ENCODE measurements around the gene OS9. TPM values are rescaled to one million over a fixed set of nuclear protein-coding genes. Genes with fewer than 3 reads are reported as not detected.

The OS9 gene
- total RNA-seq, 4 donors from 2014 or later: 185 to 288 (median 224) TPM

DNA sequence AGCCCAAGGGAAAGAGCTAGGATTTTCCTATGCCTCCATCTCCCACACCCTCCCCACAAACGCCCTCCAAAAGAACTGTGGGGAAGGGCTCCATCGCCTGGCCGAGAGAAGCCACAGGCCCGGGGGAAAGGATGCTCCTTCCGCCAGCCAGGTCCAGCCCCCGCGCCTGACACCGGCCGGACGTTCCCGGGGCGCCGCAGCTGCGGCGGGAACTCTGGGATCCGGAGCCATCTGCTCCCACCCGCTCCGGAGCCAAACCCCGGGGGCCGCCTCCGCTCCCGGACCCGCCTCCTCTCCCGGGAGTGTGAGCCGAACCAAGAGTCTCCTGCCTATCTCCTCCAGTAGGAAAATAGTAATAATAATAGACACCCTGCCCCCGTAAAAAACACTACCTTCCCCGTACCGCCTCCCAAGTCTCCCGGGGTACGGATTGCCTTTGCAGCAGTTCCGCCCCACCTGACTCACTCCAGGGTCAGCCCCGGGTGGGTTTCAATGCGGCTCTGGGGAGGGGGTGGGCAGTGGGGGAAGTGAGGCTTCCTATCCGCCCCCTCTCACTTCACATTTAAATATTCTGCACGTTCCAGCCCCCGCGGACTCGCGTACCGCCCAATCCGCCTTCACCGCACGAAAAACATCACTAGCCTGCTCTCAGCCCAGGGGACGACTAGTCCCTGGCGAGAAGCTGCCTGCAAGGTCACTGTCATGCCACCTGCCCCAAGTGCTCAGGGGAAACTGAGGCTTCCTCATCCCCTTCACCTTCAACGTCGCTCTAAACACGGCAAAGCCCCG is 42.2 kb downstream of the OS9 start:
- no peaks in the 10 kb centered on the region for H3K36me3 ChIP-seq
- no peak overlapping the region for H3K27ac ChIP-seq
- DNase-seq (ENCODE audit: low spot score in 2 of 2): no peak
- peaks cover 0 to 47% (median 31%) of the 10 kb centered on the region in 4 donors for H3K4me1 ChIP-seq
- H3K27me3 ChIP-seq: peaks cover 7 to 85% of the 10 kb centered on the region in 2 donors
- H3K4me3 ChIP-seq: peak overlapping the region in 1 of 4 donors; percentile 20
- no peaks in the 10 kb centered on the region for H3K9me3 ChIP-seq
- 7 to 12% methylated on average over 40 to 49 of the region's 49 CpGs for WGBS, 2 donors
- TF ChIP-seq, protein P1, sequence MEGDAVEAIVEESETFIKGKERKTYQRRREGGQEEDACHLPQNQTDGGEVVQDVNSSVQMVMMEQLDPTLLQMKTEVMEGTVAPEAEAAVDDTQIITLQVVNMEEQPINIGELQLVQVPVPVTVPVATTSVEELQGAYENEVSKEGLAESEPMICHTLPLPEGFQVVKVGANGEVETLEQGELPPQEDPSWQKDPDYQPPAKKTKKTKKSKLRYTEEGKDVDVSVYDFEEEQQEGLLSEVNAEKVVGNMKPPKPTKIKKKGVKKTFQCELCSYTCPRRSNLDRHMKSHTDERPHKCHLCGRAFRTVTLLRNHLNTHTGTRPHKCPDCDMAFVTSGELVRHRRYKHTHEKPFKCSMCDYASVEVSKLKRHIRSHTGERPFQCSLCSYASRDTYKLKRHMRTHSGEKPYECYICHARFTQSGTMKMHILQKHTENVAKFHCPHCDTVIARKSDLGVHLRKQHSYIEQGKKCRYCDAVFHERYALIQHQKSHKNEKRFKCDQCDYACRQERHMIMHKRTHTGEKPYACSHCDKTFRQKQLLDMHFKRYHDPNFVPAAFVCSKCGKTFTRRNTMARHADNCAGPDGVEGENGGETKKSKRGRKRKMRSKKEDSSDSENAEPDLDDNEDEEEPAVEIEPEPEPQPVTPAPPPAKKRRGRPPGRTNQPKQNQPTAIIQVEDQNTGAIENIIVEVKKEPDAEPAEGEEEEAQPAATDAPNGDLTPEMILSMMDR (IDR thresholded peaks at IDR 0.05): peak in 1 of 5 experiments; percentile 9
- TF ChIP-seq POLR2A (IDR thresholded peaks at IDR 0.05): no peak

DNA sequence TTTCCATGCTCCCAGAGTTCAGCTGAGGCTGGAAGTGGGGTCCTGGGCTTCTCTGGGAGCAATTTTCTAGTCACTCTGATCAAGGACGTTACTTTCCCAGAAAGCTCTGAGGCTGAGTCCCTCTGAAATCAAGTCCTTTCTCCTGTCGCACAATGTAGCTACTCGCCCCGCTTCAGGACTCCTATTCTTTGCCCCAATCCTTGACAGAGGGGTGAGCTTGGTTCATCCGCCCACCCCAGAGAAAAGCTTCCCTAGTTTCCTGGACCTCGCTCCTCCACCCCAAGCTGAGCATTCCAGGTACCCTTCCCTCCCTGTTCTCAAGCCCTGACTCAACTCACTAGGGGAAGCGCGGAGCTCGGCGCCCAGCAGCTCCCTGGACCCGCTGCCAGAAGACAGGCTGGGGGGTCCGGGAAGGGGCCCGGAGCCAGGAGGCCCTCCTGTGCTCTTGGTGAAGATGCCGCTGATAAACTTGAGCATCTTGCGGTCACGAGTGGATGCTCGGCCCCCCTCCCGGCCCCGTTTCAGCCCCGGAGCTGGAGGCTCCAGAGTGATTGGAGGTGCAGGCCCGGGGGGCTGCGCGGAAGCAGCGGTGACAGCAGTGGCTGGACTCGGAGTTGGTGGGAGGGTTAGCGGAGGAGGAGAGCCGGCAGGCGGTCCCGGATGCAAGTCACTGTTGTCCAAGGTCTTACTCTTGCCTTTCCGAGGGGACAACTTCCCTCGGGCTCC is 43.0 kb downstream of the OS9 start:
- Histone ChIP-seq H3K4me3 (peak overlapping the region in 1 of 4 donors; percentile 41), H3K27me3 (peaks cover 7 to 86% of the 10 kb centered on the region in 2 donors)

DNA sequence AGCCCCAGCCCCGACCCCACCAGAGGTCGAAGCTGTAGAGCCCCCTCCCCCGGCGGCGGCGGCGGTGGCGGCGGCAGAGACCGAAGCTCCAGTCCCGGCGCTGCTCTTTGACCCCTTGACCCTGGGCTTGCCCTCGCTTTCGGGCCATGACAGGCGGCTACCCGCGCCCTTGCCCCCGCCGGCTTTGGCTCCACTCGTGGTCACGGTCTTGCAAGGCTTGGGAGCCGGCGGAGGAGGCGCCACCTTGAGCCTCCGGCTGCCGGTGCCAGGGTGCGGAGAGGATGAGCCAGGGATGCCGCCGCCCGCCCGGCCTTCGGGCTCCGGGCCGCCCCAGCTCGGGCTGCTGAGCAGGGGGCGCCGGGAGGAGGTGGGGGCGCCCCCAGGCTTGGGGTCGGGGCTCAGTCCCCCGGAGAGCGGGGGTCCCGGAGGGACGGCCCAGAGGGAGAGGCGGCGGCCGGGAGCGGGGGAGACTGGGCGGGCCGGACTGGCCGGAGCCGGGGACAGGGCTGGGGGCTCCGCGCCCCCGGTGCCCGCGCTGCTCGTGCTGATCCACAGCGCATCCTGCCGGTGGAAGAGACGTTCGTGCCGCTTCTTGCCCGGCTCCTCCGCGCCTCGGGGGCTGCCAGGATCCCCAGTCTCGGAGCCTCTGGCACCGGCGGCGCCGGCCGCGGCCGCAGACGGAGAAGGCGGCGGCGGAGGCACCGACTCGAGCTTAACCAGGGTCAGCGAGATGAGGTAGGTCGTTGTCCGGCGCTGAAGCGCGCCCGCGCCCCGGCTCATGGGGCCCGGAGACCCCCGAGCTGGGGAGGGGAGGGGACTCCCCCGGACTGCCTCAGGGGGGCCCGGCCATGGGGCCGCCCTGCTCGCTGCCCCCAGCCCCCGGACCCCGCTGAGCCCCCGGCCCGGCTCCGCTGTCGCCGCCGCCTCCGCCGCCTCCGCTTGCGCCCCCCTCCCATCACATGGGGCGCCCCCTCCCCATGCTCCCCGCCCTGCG is 43.8 kb downstream of the OS9 start:
- 20 to 24% methylated on average over 21 to 23 of the region's 110 CpGs for WGBS, 2 donors
- no peak for DNase-seq (ENCODE audit: low spot score in 2 of 2)
- no peaks in the 10 kb centered on the region for H3K9me3 ChIP-seq
- TF ChIP-seq, protein P1 (IDR thresholded peaks at IDR 0.05): peak in 2 of 5 experiments; percentile 13 to 30
- no peak for TF ChIP-seq POLR2A (IDR thresholded peaks at IDR 0.05)
- H3K27ac ChIP-seq: no peak overlapping the region
- H3K4me1 ChIP-seq: peaks cover 0 to 47% (median 33%) of the 10 kb centered on the region in 4 donors
- peak overlapping the region; percentile 18 to 41 (median 26) for H3K4me3 ChIP-seq
- peaks cover 7 to 78% of the 10 kb centered on the region in 2 donors for H3K27me3 ChIP-seq
- H3K36me3 ChIP-seq: no peaks in the 10 kb centered on the region

More for the DNA sequence above, 43.0 kb downstream of the OS9 start:
- Histone ChIP-seq H3K9me3 (no peaks in the 10 kb centered on the region), H3K4me1 (peaks cover 0 to 47% (median 31%) of the 10 kb centered on the region in 4 donors), H3K27ac (no peak overlapping the region), H3K36me3 (no peaks in the 10 kb centered on the region)
- DNase-seq (ENCODE audit: low spot score in 2 of 2): no peak
- TF ChIP-seq, protein P1 (IDR thresholded peaks at IDR 0.05): no peak
- 20 to 25% methylated on average over 31 of the region's 31 CpGs for WGBS, 2 donors

DNA sequence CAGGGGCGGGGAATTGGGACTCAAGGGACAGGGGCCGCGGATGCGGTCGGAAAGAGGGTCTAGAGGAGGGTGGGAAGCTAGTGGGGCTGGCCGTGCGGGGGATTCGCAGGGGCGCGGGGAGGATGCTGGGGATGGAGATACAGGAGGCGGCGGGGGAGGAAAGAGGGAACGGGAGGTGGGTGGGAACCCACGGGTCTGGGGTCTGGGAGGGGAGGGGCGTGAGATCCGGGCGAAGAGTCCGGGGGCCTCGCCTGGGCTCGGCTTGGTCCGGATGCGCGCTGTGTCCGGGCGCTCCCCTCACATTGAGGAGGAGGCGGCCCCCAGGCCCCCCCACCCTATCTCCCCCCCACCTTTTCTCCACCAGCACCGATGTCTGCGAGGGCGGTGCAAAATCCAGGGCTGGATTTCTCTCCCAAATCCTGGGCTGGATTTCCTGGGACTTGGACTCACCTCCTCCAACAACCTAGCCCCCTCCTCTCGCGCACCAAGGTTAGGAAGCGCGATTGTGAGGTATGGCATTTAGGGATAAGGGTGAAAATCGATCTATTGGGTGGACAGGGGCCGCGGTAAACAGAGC is 44.8 kb downstream of the OS9 start, which contains the start of gene AGAP2:
AGAP2 (minus strand) TSS at position 82 of the 577 bp plus-strand sequence. CDS start 496 bp downstream, outside the sequence.
- Histone ChIP-seq H3K36me3 (no peaks in the 10 kb centered on the region), H3K27ac (no peak within 1 kb of the TSS), H3K4me3 (peak within 1 kb of the TSS; percentile 18 to 41 (median 26)), H3K4me1 (peaks cover 0 to 47% (median 33%) of the 10 kb centered on the region in 4 donors), H3K9me3 (no peaks in the 10 kb centered on the region), H3K27me3 (peaks cover 7 to 76% of the 10 kb centered on the region in 2 donors)
- no peak for DNase-seq (ENCODE audit: low spot score in 2 of 2)
- WGBS, 2 donors: 13 to 24% methylated on average over 34 to 36 of the region's 36 CpGs
- TF ChIP-seq EP300 (IDR thresholded peaks at IDR 0.05): no peak
- TF ChIP-seq, protein P1 (IDR thresholded peaks at IDR 0.05): no peak
- no peak for TF ChIP-seq POLR2A (IDR thresholded peaks at IDR 0.05)
